A549 treated with CpdA at 1 μM for 4 hours (cell line): ENCODE measurements around the gene PGBD5. TPM values are rescaled to one million over a fixed set of nuclear protein-coding genes. Genes with fewer than 3 reads are reported as not detected.

Source experiments
- total RNA-seq: library from RNA; stranded (reverse); fragments of 200-300 nt; extraction: Qiagen RNA extraction; gene quantifications from 5 replicates; pipeline ENCODE4 v1.2.3, GENCODE V29; 2022; ENCODE audit warnings: low read depth

Gene PGBD5, protein sequence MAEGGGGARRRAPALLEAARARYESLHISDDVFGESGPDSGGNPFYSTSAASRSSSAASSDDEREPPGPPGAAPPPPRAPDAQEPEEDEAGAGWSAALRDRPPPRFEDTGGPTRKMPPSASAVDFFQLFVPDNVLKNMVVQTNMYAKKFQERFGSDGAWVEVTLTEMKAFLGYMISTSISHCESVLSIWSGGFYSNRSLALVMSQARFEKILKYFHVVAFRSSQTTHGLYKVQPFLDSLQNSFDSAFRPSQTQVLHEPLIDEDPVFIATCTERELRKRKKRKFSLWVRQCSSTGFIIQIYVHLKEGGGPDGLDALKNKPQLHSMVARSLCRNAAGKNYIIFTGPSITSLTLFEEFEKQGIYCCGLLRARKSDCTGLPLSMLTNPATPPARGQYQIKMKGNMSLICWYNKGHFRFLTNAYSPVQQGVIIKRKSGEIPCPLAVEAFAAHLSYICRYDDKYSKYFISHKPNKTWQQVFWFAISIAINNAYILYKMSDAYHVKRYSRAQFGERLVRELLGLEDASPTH
- 0.15 to 0.83 TPM (median 0.76 TPM) in 5 replicates for total RNA-seq

GRCh38 chr1:230426246-230427093 is at the start of gene PGBD5:
PGBD5 (minus strand) TSS chr1:230426332; CDS start chr1:230425928, 404 bp downstream.

Other genes starting within 250 kb of the PGBD5 start
- gene COG2, start 216.1 kb upstream of the PGBD5 start, total RNA-seq, result 18.2 to 22.1 TPM (median 19.6 TPM) in 5 replicates